GM10248 (cell line): ENCODE data around the gene ACP5.
"Not testable (repeated sequence)": the region's sequence is repeated elsewhere in the genome, so short reads cannot be mapped to it uniquely, and the experiment has no call there.

Experiments
- CTCF ChIA-PET: fragments of 300-600 bp; sonication (Branson Sonifier 250); formaldehyde crosslinking; extraction: SDS; loops from one replicate; lab custom pipeline; 2021; ENCODE audit warnings: antibody characterized with exemption; lab: Yijun Ruan, JAX
- POLR2A ChIA-PET: fragments of 350-650 bp; sonication (Branson Sonifier 250); formaldehyde crosslinking; extraction: SDS; loops from one replicate; lab custom pipeline; 2020; ENCODE audit warnings: antibody characterized with exemption; lab: Yijun Ruan, JAX
- DNase-seq: peaks from one replicate; pipeline ENCODE4 v3.0.0; 2012; ENCODE audit errors: extremely low spot score
- CTCF ChIP-seq: IDR thresholded peaks from 2 replicates; pipeline ENCODE4 v1.5.1; 2012; ENCODE audit warnings: mild to moderate bottlenecking, low read depth; ENCODE audit errors: extremely low read depth, missing control alignments, control extremely low read depth

The ACP5 gene

GRCh38 chr19:11612816-11613511 is 35.5 kb upstream of the ACP5 start:
- CTCF ChIA-PET: interaction anchor here (0.7 kb wide), 1 partner anchor 10 kb away, joined by 3 read pairs; no protein-coding TSS in a partner anchor
- no peak for TF ChIP-seq CTCF
- no peak for DNase-seq
- POLR2A ChIA-PET: interaction anchor here (0.5 kb wide), 1 partner anchor 677 kb away, joined by 5 read pairs; no protein-coding TSS in a partner anchor

GRCh38 chr19:11611730-11612129 is 34.3 kb upstream of the ACP5 start:
- DNase-seq: no peak
- TF ChIP-seq CTCF: no peak
- POLR2A ChIA-PET: no interaction called here
- CTCF ChIA-PET: no interaction called here

GRCh38 chr19:11606484-11606883 is 29.0 kb upstream of the ACP5 start:
- no peak for DNase-seq
- ChIA-PET CTCF (no interaction called here), POLR2A (no interaction called here)
- no peak for TF ChIP-seq CTCF

DNA sequence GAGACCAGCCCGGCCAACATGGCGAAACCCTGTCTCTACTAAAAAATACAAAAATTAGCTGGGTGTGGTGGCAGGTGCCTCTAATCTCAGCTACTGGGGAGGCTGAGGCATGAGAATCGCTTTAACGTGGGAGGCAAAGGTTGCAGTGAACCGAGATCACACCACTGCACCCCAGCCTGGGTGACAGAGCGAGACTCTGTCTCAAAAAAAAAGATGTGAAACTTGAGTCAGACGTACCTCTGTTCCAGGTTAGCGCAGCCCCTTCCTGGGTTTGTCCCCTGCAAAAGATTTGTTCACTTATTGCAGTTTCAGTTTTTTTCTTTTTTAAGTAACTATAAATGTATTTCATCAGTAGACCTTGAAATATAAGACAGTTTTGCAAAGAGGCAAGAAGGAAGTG is 22.3 kb upstream of the ACP5 start:
- CTCF ChIA-PET: interaction anchor here (1.3 kb wide), 1 partner anchor 11 kb away, joined by 3 read pairs; no protein-coding TSS in a partner anchor
- DNase-seq, POLR2A ChIA-PET: not testable (repeated sequence)

- CTCF ChIA-PET: no interaction called here
- DNase-seq: no peak
- POLR2A ChIA-PET: no interaction called here
- no peak for TF ChIP-seq CTCF
Measured at GRCh38 chr19:11598746-11599145, 21.3 kb upstream of the ACP5 start.

- CTCF ChIA-PET: interaction anchor here (0.9 kb wide), 1 partner anchor 102 kb away, joined by 3 read pairs; no protein-coding TSS in a partner anchor
- DNase-seq: no peak
Measured at GRCh38 chr19:11598103-11598483, 20.6 kb upstream of the ACP5 start.

More at GRCh38 chr19:11598103-11598483, 20.6 kb upstream of the ACP5 start:
- TF ChIP-seq CTCF: no peak
- POLR2A ChIA-PET: no interaction called here
